ENCODE results near the gene EPB42. TPM values are rescaled to one million over a fixed set of nuclear protein-coding genes. Genes with fewer than 3 reads are reported as not detected.
"Not testable (repeated sequence)": the region's sequence is repeated elsewhere in the genome, so short reads cannot be mapped to it uniquely, and the experiment has no call there.

The EPB42 gene
- total RNA-seq, 2 experiments from 2014 or later, result not detected

DNA sequence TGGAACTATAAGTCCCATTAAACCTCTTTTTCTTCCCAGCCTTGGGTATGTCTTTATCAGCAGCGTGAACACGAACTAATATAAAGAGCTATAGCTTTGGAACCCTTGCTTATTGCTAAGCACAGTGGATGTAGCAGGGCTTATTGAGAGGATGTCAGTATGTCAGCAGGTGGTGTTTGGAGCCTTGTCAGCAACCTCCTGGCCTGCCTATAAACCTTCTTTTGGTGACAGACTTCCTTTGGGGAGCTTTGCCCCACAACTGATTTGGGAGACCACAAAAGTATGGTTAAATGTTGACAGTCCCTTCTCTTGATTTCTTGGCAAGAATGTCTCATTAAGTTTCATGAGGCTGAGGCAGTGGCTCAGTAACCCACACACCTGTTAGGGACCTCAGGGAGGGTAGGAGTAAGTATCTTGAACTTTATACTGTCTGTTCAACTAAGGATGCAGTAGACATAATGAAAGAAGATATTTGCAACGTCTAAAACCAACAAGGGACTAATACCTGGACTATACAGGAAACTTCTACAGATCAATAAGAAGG lies 20.8 kb downstream of the EPB42 start:
- ChIA-PET CTCF (no interaction called here), POLR2A (no interaction called here)
- Histone ChIP-seq H3K9me3 (ENCODE audit: control insufficient read depth in 1 of 2, insufficient read depth in 1 of 2, low read length in 2 of 2) (peaks cover 0 to 7% of the 10 kb centered on the region in 2 experiments), H3K4me3 (ENCODE audit: low read length) (no peak overlapping the region), H3K36me3 (ENCODE audit: insufficient read depth, low read length) (peaks cover 25% of the 10 kb centered on the region), H3K27me3 (ENCODE audit: control insufficient read depth in 1 of 2, insufficient read depth in 2 of 2, low read length in 2 of 2) (no peaks in the 10 kb centered on the region), H3K27ac (ENCODE audit: low read depth in 1 of 2, low read length in 2 of 2) (no peak overlapping the region), H3K4me1 (ENCODE audit: insufficient read depth, low read length) (peaks cover 3% of the 10 kb centered on the region)
- no peak for ATAC-seq (ENCODE audit: poor library complexity)
- Mint-ChIP-seq H3K9me3 (peaks cover 5% of the 10 kb centered on the region), H3K27ac (no peak overlapping the region), H3K4me1 (ENCODE audit: low read depth) (peaks cover 6% of the 10 kb centered on the region), H3K36me3 (ENCODE audit: low read depth) (peaks cover 38% of the 10 kb centered on the region), H3K4me3 (no peak overlapping the region), H3K27me3 (no peaks in the 10 kb centered on the region)
- intact Hi-C loops (cut with DNase I, micrococcal nuclease), result no loop called here
- no peak for DNase-seq
- TF ChIP-seq, protein P1, sequence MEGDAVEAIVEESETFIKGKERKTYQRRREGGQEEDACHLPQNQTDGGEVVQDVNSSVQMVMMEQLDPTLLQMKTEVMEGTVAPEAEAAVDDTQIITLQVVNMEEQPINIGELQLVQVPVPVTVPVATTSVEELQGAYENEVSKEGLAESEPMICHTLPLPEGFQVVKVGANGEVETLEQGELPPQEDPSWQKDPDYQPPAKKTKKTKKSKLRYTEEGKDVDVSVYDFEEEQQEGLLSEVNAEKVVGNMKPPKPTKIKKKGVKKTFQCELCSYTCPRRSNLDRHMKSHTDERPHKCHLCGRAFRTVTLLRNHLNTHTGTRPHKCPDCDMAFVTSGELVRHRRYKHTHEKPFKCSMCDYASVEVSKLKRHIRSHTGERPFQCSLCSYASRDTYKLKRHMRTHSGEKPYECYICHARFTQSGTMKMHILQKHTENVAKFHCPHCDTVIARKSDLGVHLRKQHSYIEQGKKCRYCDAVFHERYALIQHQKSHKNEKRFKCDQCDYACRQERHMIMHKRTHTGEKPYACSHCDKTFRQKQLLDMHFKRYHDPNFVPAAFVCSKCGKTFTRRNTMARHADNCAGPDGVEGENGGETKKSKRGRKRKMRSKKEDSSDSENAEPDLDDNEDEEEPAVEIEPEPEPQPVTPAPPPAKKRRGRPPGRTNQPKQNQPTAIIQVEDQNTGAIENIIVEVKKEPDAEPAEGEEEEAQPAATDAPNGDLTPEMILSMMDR (IDR thresholded peaks at IDR 0.05), result no peak

DNA sequence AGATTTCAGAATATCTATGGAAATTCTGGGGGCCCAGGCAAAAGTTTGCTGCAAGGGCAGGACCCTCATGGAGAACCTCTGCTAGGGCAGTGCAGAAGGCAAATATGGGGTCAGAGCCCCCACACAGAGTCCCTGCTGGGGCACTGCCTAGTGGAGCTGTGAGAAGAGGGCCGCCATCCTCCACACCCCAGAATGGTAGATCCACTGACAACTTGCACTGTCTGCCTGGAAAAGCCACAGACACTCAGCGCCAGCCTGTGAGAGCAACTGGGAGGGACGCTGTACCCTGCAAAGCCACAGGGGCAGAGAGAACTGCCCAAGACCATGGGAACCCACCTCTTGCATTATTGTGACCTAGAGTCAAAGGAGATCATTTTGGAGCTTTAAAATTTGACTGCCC lies 21.8 kb downstream of the EPB42 start:
- no peak for DNase-seq
- no peak for ATAC-seq (ENCODE audit: poor library complexity)
- H3K9me3 Mint-ChIP-seq, result peaks cover 5% of the 10 kb centered on the region
- no peaks in the 10 kb centered on the region for H3K4me1 Mint-ChIP-seq (ENCODE audit: low read depth)
- H3K27me3 Mint-ChIP-seq, result no peaks in the 10 kb centered on the region
- no peak overlapping the region for H3K27ac Mint-ChIP-seq
- Histone ChIP-seq H3K4me1 (ENCODE audit: insufficient read depth, low read length) (no peaks in the 10 kb centered on the region), H3K27ac (ENCODE audit: low read depth in 1 of 2, low read length in 2 of 2) (no peak overlapping the region), H3K27me3 (ENCODE audit: control insufficient read depth in 1 of 2, insufficient read depth in 2 of 2, low read length in 2 of 2) (no peaks in the 10 kb centered on the region), H3K4me3 (ENCODE audit: low read length) (no peak overlapping the region), H3K9me3 (ENCODE audit: control insufficient read depth in 1 of 2, insufficient read depth in 1 of 2, low read length in 2 of 2) (peaks cover 0 to 7% of the 10 kb centered on the region in 2 experiments), H3K36me3 (ENCODE audit: insufficient read depth, low read length) (peaks cover 35% of the 10 kb centered on the region)
- H3K4me3 Mint-ChIP-seq, result no peak overlapping the region
- intact Hi-C loops (cut with DNase I, micrococcal nuclease), result no loop called here
- TF ChIP-seq, protein P1 (IDR thresholded peaks at IDR 0.05), result no peak
- H3K36me3 Mint-ChIP-seq (ENCODE audit: low read depth), result peaks cover 47% of the 10 kb centered on the region
- CTCF ChIA-PET, result no interaction called here
- POLR2A ChIA-PET, result no interaction called here

DNA sequence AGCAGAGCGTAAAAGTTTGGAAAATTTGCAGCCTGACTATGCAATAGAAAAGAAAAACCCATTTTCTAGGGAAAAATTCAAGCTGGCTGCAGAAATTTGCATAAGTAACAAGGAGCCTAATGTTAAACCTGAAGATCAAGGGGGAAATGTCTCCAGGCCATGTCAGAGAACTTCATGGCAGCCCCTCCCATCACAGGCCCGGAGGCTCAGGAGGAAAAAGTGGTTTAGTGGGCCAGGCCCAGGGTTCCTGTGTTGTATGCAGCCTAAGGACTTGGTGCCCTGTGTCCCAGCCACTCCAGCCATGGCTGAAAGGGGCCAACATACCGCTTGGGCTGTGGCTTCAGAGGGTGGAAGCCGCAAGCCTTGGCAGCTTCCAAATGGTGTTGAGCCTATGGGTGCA lies 22.3 kb downstream of the EPB42 start:
- H3K4me3 Mint-ChIP-seq; CTCF ChIA-PET; H3K4me1 Mint-ChIP-seq (ENCODE audit: low read depth); H3K4me3 ChIP-seq (ENCODE audit: low read length); H3K9me3 Mint-ChIP-seq; H3K27me3 ChIP-seq (ENCODE audit: control insufficient read depth in 1 of 2, insufficient read depth in 2 of 2, low read length in 2 of 2); DNase-seq; H3K27ac ChIP-seq (ENCODE audit: low read depth in 1 of 2, low read length in 2 of 2); H3K4me1 ChIP-seq (ENCODE audit: insufficient read depth, low read length); H3K27me3 Mint-ChIP-seq; H3K27ac Mint-ChIP-seq; intact Hi-C loops (cut with DNase I, micrococcal nuclease); H3K9me3 ChIP-seq (ENCODE audit: control insufficient read depth in 1 of 2, insufficient read depth in 1 of 2, low read length in 2 of 2); POLR2A ChIA-PET; ATAC-seq (ENCODE audit: poor library complexity): not testable (repeated sequence)
- H3K36me3 Mint-ChIP-seq (ENCODE audit: low read depth), result peaks cover 50% of the 10 kb centered on the region
- peaks cover 38% of the 10 kb centered on the region for H3K36me3 ChIP-seq (ENCODE audit: insufficient read depth, low read length)

DNA sequence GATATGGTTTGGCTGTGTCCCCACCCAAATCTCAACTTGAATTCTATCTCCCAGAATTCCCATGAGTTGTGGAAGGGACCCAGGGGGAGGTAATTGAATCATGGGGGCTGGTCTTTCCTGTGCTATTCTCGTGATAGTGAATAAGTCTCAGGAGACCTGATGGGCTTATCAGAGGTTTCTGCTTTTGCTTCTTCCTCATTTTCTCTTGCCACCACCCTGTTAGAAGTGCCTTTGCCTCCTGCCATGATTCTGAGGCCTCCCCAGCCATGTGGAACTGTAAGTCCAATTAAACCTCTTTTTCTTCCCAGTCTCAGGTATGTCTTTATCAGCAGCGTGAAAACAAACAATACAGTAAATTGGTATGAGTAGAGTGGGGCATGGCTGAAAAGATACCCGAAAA lies 23.0 kb downstream of the EPB42 start:
- CTCF ChIA-PET; DNase-seq; intact Hi-C loops (cut with DNase I, micrococcal nuclease); H3K27ac ChIP-seq (ENCODE audit: low read depth in 1 of 2, low read length in 2 of 2); H3K9me3 Mint-ChIP-seq; H3K9me3 ChIP-seq (ENCODE audit: control insufficient read depth in 1 of 2, insufficient read depth in 1 of 2, low read length in 2 of 2); H3K4me1 ChIP-seq (ENCODE audit: insufficient read depth, low read length); ATAC-seq (ENCODE audit: poor library complexity); H3K27me3 ChIP-seq (ENCODE audit: control insufficient read depth in 1 of 2, insufficient read depth in 2 of 2, low read length in 2 of 2); H3K27ac Mint-ChIP-seq; POLR2A ChIA-PET; H3K4me3 ChIP-seq (ENCODE audit: low read length); H3K4me3 Mint-ChIP-seq; H3K27me3 Mint-ChIP-seq; H3K4me1 Mint-ChIP-seq (ENCODE audit: low read depth): not testable (repeated sequence)
- H3K36me3 Mint-ChIP-seq (ENCODE audit: low read depth), result peaks cover 58% of the 10 kb centered on the region
- H3K36me3 ChIP-seq (ENCODE audit: insufficient read depth, low read length), result peaks cover 45% of the 10 kb centered on the region

Measured in CD4-positive, alpha-beta T cell (primary cell).